GM18858 (cell line): ENCODE results near the gene CCSER1.
"Not testable (repeated sequence)": the region's sequence is repeated elsewhere in the genome, so short reads cannot be mapped to it uniquely, and the experiment has no call there.

Source experiments
- ATAC-seq: cut with Tn5 transposase; IDR thresholded peaks from one replicate; pipeline ENCODE4 v1.9.1; 2021; ENCODE audit not compliant: unreplicated experiment

The CCSER1 gene

DNA sequence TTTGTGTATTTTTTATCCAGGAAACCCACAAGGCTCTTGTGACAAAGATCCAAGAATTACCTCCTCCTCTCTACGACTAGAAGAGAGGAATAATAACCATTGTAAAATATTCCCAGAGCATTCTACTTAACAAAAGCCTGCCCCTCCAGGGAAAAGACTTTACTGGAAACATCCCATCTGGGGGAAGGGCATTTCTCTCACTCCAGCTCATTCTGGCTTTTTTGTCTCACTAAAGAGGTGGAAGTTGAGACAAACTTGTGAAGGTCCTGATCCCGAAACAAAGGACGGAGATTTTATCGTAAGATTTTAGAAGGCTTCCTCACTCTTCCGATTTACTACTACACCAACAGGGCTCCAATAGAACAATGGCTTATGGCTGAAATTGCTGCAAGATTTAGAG is 1484.6 kb downstream of the CCSER1 start:
- ATAC-seq: no peak

DNA sequence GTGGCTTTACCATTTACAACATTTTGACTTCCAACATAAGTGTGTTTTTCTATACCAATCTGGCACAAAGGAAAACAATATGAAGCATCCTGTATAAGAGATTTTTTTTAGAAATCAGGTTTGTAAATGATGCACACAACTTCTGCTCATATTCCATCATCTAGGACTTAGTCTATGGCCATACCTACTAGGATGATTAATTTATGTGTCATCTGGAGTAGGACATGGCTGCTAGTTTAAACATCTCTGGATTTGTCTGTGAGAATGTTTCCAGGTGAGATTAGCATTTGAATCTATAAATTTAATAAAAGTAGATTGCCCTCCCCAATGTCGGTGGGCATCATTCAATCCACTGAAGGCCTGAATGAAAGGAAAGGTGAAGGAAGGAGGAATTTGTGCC is 1493.8 kb downstream of the CCSER1 start:
- no peak for ATAC-seq

DNA sequence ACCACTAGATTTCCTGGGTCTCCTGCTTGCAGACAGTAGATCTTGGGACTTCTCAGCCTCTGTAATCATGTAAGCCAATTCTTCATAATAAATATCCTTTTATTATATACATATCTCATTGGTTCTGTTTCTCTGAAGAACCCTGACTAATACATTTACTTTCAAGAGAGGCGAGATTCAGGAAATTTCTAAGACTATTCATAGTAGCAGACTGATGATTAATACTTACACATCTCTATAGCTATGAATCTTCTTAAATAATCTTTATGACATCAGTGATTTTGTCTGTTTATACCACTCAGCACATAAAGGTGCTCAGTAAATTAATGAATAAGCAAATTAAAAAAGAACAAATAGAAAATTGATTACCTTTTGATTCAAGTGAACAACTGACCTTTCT is 1494.3 kb downstream of the CCSER1 start:
- ATAC-seq: no peak

DNA sequence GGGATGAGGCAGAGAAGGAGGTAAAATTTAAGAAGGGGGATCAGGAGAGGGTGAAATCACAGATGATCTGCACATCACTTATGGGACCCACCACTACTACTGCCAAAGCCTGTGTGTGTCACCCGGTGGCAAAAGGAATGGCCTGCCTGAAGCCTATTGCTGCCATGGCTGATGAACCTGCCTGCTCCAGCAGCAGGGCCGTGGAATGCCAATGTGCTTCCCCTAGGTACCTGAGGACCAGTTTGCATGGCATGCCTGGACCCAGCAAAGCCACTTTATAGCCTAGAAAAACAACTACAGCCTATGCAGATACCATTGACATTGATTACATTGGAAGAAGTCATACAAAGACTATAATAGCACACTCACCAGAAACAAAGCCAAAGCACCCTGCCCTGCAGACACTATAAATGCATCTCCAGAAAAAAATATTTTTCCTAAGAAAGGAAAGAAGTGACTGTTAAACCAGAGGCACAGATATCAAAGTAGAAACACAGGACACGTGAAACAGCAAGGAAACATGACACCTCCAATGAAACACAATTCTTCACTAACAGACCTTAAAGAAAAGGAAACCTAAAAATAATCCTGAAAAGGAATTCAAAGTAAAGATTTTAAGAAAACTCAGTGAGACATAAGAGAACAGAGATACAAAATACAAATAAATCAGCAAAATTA is 1495.9 kb downstream of the CCSER1 start:
- ATAC-seq: no peak

DNA sequence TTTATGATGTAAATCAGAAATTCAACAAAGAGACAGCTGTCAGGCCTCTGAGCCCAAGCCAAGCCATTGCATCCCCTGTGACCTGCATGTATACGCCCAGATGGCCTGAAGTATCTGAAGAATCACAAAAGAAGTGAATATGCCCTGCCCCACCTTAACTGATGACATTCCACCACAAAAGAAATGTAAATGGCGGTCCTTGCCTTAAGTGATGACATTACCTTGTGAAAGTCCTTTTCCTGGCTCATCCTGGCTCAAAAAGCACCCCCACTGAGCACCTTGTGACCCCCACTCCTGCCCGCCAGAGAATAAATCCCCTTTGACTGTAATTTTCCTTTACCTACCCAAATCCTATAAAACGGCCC is 1496.4 kb downstream of the CCSER1 start:
- not testable (repeated sequence) for ATAC-seq

DNA sequence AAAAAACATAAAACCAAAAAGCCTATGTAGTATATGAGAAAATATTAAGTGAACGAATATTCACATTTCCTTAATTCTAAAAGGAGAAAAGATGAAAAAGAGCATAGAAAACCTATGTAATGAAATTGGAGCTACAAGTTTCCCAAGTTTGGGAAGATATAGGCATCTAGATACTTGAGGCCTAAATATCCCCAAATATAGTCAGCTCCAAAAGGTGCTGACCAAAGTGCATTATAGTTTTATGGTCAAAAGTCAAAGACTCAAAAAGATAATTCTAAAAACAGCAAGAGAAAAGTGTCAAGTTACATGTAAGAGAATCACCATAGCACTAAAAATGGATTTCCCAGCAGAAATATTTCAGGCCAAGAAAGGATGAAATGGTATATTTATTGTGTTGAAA is 1502.9 kb downstream of the CCSER1 start:
- no peak for ATAC-seq

DNA sequence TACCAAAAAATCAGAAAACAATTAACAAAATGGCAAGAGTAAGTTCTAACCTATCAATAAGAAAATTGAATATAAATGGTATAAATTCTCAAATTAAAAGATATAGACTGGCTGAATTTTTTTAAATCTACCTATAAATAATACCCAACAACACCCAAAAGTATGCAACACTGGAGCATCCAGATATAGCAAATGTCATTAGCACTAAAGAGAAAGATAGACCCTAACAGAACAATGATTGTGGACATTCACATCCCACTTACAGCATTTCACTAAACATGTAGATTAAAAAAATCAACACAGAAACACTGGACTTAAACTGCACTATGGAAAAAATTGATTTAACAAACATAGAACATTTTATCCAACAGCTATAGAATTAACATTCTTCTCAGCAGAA is 1503.6 kb downstream of the CCSER1 start:
- no peak for ATAC-seq

DNA sequence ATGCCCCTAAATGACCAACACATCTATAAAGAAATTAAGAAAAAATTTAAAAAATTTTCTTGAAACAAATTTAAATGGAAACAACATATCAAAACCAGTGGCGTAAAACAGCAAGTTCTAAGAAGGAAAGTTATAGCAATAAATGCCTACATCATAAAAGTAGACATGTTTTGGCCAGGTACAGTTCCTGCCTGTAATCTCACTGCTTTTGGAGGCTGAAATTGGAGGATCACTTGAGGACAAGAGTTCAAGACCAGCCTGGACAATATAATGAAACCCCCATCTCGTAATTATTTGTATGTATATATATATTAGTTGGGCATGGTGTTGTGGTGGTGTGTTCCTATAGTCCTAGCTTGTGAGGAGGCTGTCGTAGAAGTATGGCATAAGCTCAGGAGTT is 1504.1 kb downstream of the CCSER1 start:
- no peak for ATAC-seq

DNA sequence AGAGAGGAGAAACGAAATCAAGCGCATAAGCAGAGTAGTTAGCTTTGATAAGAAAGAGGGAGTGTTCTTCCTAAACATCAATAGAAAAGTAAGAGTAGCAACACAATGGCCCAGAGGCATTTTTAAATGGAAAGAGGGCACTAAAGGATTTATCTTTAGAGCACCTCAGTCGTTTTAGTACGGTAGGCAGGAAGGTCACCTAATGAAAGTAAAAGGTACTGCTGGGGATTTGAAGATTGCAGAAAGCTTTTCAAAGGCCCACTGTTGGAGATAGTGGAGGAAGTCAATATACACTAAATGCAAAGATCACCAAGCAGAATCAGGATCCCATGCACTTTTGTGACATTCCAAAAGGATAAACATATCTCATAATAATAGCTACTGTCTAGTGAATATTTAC is 1508.9 kb downstream of the CCSER1 start:
- ATAC-seq: no peak
